PC-3 (cell line): ENCODE results near the gene CCNL2.

Experiments used
- CTCF ChIP-seq: fragments of 300-600 bp; sonication (generic); conservative IDR thresholded peaks from 2 replicates; pipeline ENCODE4 v1.5.1; 2017; ENCODE audit warnings: antibody characterized with exemption, low read depth, mild to moderate bottlenecking, low read length
- EZH2 ChIP-seq: fragments of 300-600 bp; sonication (generic); IDR thresholded peaks from one replicate; pipeline ENCODE4 v1.6.1; 2017; ENCODE audit warnings: antibody characterized with exemption, mild to moderate bottlenecking, low read length; ENCODE audit not compliant: unreplicated experiment
- EZH2phosphoT487 ChIP-seq: fragments of 300-600 bp; sonication (generic); IDR thresholded peaks from 2 replicates; pipeline ENCODE4 v1.6.1; 2018; ENCODE audit warnings: mild to moderate bottlenecking, antibody characterized with exemption, low read length, borderline replicate concordance

DNA sequence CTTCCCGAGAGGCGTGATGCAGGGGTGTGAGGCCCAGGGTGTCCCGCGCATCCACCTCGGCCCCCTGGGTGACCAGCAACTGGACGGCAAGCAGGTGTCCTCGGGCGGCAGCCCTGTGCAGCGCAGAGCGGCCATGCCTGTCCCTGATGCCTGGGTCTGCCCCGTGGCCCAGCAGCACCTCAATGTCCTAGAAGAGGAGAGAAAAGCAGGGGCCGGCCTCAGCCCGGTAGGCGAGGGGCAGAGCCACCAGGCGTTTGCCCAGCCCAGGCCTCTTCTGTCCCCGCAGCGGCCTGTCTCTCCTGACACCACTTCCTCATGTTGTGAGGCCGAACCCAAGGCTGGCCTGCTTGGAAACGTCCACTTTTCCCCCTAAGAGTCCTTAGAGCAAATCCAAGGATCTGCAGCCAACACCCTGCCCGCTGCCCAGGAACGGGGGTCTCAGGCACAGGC, 20.3 kb upstream of the CCNL2 start:
- no peak for TF ChIP-seq CTCF
- no peak for TF ChIP-seq EZH2phosphoT487
- TF ChIP-seq EZH2: no peak
